ENCODE results near the gene ATP8B3.

ATP8B3 gene

GRCh38 chr19:1757468-1758230 is 54.4 kb downstream of the ATP8B3 start:
- no peak for DNase-seq (ENCODE audit: low read depth in 2 of 2)

GRCh38 chr19:1756705-1757465 is 55.2 kb downstream of the ATP8B3 start:
- no peak for DNase-seq (ENCODE audit: low read depth in 2 of 2)

DNA sequence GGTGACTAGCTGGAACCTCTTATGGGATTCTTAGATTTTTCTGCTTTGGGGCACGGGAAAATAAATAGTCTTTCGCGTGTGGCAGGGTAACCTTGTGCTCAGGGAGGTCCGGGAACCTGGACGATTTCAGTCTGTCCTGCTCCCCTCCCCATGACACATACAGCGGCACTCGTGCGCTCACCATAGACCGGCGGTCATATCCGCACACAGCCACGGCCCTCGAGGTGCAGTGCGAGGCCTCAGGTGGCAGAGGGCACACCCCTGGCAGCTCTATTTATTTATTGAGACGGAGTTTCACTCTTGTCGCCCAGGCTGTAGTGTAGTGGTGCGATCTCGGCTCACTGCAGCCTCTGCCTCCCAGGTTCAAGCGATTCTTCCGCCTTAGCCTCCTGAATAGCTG is 55.8 kb downstream of the ATP8B3 start:
- no peak for DNase-seq (ENCODE audit: low read depth in 2 of 2)

DNA sequence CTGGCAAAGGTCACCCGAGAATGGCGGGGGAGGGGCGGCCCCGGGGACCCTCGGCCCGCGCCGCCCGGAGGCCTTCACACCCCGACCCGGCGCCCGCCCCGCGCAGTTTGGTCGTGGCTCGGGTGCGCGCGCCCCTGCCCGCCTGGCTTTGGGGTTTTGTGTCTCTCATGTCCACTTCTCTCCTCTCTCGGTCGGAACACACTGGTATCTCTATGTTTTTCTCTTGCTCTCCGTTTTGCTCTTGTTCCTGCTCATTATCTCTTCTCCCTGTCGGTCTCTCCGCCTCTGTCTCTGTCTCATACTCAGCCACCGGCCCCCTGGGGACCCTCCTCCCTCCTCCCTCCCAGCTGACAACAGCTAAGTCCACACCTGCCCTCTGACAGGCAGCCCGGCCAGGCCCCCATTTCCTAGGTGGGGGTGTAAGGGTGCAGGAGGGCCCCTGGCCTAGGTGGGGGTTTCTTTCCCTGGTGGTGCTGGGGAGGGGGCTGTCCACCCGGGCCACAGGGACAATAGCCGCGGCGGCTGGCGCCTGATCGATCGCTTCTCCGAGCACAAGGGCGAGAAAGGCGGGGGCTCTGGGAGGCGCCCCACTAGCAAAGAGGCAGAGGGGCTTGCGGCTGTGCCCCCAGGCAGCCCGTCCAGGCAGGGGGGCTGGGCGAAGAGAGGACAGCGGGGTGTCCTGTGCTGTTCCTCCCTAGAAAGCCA is 56.5 kb downstream of the ATP8B3 start:
- DNase-seq (ENCODE audit: low read depth in 2 of 2) = no peak

- no peak for DNase-seq (ENCODE audit: low read depth in 2 of 2)
Measured at GRCh38 chr19:1754636-1755466, 57.2 kb downstream of the ATP8B3 start.

GRCh38 chr19:1754018-1754635 is 57.9 kb downstream of the ATP8B3 start:
- no peak for DNase-seq (ENCODE audit: low read depth in 2 of 2)

DNA sequence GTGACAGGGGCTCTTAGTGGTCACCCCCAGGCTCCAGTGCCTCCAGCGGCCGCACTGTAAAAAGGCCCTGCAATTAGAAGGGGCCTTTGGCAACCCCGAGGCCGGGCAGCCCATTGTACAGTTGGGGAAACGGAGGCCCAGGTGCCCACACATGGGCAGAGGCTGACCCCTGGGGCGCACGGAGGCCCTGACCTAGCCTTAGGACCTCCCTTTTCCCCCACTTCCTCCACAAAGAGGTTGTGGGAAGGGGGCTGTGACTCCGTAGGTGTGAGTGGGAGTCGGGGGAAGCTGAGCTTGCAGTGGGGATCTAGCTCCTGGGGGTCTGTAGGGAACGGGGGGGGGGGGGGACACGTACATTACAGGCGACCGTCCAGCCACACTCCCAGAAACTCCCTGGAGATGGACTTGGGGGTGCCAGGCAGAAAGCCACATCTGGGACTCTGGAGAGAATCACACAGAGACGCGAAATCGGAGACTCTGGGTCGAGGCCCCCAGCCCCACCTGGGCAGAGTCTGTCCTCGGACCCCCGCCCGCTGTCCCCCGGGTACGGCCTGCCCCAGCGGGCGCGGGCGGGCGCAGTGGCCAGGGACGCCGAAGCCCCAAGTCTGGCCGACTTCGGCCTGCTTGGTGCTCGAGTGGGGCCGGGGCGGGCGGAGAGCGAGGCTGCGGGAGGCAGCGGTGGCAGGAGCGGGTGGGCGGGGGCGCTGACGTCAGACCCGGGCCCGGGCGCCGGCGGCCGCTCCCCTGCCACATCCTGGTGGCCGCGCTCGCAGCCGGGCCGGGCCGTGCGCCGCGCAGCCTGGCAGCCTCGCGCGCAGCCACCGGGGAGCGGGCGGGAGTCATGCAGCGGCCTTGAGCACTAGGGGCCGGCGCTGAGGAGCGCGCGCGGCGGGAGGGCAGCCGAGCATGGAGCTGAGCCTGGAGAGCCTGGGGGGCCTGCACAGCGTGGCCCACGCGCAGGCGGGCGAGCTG is 59.0 kb downstream of the ATP8B3 start, which contains the start of gene ONECUT3:
ONECUT3 (plus strand) TSS at position 750 of the 972 bp plus-strand sequence; CDS start at position 907, 157 bp downstream.
- DNase-seq (ENCODE audit: low read depth in 2 of 2) = no peak

DNA sequence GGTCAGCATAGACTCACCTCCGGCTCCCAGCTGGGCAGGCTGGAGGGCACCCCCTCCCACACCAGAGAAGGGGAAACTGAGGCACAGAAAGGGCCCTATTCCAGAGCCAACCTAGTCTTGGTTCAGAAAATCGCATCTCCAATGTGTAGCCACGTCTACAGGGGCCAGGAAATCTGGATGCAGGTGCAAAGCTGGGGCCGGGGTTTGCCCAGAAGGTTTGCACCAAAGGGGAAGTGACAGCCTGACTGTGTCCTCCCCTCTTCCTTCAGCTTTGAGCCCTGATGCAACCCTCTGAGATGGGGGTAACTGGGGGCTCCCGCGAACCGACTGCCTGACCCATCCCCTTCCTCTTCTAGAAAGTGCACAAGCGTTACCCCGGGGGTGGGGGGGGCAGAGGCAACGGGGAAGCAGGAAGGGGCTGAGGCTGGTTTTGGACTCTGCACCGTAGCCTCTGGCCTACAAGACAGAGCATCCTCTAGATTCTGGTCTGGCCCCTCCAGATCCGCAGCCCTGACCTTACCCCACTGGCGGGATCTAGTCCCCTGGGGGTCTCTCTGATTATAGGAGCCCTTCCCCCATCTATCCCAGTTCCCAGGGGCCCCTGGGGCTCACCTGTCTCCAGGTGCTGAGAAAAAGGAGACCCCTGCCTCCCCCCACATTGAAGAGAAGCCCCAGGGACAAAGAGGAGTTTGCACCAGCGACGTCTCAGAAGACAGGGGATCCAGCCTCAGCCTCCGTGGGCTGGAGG is 59.9 kb downstream of the ATP8B3 start:
- DNase-seq (ENCODE audit: low read depth in 2 of 2) = no peak

DNA sequence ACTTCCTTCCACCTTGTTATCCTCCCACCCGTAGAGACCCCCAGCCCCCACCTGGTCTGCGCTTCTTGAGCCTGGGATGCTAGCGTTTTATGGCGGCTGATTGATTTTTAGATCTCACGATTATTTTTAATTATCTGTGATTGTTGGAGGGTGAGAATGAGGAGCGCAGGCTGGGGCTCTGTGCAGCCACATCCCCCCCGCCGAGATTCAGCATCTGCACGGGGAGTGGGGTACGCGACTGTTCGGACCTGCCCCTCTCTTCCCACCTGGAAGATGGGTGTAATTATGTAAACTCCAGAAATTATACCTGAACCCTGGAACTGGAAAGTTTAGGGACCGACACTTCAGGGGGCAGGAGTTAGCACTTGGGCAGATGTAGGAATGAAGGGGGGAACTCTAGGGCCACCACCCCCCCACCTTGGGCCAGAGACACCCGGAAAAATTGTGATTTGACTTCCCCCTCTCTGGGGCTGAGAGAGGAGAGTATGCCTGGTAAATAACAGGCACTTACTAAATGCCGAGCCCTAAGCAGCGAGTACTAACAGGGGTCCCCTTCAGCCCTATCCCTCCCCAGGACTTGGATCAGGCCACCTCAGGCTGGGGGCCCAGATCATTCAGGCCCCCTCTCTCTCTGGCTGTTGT is 60.6 kb downstream of the ATP8B3 start:
- DNase-seq (ENCODE audit: low read depth in 2 of 2) = no peak

GRCh38 chr19:1750343-1751021 is 61.6 kb downstream of the ATP8B3 start:
- no peak for DNase-seq (ENCODE audit: low read depth in 2 of 2)

- no peak for DNase-seq (ENCODE audit: low read depth in 2 of 2)
Measured at GRCh38 chr19:1749373-1750342, 62.4 kb downstream of the ATP8B3 start.

DNA sequence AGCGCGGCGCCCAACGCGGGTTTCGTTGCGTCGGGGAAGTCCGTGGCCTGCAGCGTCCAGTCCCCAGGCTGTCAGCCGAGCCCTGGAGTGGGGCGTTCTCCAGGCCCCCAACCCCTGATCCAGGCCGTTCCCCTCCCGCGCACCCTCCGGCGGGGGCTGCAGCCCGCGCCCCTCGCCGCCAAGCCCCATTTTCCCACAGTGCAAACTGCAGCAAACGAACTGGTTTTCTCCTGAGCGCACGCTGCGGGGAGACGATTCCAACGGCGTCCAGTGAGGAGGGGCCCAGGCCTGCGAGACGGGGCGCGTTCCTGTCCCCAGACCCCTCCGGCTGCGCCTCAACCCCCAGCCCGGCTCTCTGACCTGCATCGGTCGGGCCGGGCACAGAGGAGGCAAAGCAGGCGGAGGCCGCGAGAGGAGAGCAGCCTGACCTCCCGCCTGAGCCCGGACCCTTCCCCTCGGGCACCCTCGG is 63.2 kb downstream of the ATP8B3 start:
- no peak for DNase-seq (ENCODE audit: low read depth in 2 of 2)

- DNase-seq (ENCODE audit: low read depth in 2 of 2) = no peak
Measured at GRCh38 chr19:1748115-1748872, 63.8 kb downstream of the ATP8B3 start.

GRCh38 chr19:1747285-1748114 is 64.6 kb downstream of the ATP8B3 start:
- DNase-seq (ENCODE audit: low read depth in 2 of 2) = no peak

Data from stimulated activated CD4-positive, alpha-beta T cell treated with anti-CD3 and anti-CD28 coated beads, Interleukin-12 subunit alpha, Interleukin-12 subunit beta, amount 100 ng/mL, for 24 hours (primary cell).